IPS-11a (cell line): ENCODE data around the gene SHMT2.

Source experiments
- H3K4me3 ChIP-seq: one replicate; pipeline ENCODE4 v1.5.1; 2013; ENCODE audit warnings: low read depth, low read length, control low read depth

SHMT2 gene

GRCh38 chr12:57196956-57197355 is 32.6 kb upstream of the SHMT2 start:
- H3K4me3 ChIP-seq, result no peak overlapping the region

DNA sequence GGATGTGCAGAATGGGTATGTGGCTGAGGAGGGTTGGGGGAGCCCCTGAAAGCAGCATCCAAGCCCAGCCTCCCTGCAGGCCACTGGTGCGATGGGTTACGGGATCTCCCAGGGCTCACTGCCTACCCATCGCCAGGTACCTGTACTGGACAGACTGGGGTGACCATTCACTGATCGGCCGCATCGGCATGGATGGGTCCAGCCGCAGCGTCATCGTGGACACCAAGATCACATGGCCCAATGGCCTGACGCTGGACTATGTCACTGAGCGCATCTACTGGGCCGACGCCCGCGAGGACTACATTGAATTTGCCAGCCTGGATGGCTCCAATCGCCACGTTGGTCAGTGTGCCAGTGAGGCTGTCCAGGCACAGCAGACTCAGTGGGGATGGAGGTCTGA is 31.2 kb upstream of the SHMT2 start:
- H3K4me3 ChIP-seq, result no peak overlapping the region

DNA sequence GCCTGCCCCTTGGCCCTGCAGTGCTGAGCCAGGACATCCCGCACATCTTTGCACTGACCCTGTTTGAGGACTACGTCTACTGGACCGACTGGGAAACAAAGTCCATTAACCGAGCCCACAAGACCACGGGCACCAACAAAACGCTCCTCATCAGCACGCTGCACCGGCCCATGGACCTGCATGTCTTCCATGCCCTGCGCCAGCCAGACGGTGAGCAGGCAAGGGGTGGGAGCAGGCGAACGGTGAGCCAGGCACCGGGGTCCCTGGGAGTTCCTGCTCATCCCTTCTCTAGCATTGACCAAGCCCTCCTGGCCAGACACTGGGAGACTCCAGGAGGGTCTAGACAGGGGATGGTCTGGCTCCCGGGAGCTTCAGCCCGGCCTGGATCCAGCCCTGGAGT is 30.3 kb upstream of the SHMT2 start:
- H3K4me3 ChIP-seq, result no peak overlapping the region

- no peak overlapping the region for H3K4me3 ChIP-seq
Measured at GRCh38 chr12:57200497-57200896, 29.0 kb upstream of the SHMT2 start.

DNA sequence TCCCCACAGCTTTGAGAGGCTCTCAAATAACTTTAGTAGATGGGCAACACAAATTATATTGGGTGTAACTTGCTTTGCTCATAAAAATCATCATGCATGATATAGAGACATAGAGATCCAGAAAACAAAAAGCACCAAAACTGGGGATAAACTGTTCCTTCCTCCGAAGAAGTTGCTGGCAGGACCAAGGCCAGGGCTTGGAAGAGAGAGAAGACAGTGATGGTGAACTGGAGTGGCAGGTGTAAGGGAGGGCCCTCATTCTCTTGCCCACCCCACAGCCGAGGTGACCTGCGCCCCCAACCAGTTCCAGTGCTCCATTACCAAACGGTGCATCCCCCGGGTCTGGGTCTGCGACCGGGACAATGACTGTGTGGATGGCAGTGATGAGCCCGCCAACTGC is 28.3 kb upstream of the SHMT2 start:
- no peak overlapping the region for H3K4me3 ChIP-seq

GRCh38 chr12:57201631-57202030 is 27.9 kb upstream of the SHMT2 start:
- no peak overlapping the region for H3K4me3 ChIP-seq

- H3K4me3 ChIP-seq, result no peak overlapping the region
Measured at GRCh38 chr12:57202321-57202720, 27.2 kb upstream of the SHMT2 start.

DNA sequence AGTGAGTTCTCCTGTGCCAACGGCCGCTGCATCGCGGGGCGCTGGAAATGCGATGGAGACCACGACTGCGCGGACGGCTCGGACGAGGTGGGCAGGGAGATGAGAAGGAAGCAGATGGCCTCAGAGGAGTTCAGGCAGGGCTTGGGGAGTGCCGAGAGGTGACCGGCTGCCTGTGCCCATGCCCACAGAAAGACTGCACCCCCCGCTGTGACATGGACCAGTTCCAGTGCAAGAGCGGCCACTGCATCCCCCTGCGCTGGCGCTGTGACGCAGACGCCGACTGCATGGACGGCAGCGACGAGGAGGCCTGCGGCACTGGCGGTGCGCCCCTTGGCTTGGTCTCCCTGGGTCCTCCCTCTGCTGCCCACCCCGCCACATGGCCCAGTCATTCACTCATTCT is 26.3 kb upstream of the SHMT2 start:
- H3K4me3 ChIP-seq, result no peak overlapping the region

DNA sequence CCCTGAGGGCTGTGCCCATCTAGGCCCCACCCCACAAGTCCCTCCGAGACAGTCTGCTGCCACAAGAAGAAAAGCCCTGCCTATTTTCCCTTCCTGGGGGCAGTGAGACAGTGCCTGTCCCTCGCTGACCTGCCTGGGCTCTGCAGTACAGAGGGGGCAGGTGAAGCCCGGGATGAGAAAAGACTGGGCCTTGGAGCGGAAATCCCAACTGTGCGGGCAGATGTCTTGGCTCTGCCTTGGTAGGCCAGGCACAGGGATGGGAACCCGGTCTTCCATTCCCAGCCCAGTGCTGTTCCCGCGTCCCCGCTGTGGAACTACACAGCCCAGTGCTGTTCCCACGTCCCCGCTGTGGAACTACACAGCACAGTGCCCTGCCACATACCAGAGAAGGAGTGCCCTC is 25.7 kb upstream of the SHMT2 start:
- no peak overlapping the region for H3K4me3 ChIP-seq

- H3K4me3 ChIP-seq, result no peak overlapping the region
Measured at GRCh38 chr12:57204454-57204853, 25.1 kb upstream of the SHMT2 start.

GRCh38 chr12:57205186-57205585 is 24.3 kb upstream of the SHMT2 start:
- H3K4me3 ChIP-seq, result no peak overlapping the region

DNA sequence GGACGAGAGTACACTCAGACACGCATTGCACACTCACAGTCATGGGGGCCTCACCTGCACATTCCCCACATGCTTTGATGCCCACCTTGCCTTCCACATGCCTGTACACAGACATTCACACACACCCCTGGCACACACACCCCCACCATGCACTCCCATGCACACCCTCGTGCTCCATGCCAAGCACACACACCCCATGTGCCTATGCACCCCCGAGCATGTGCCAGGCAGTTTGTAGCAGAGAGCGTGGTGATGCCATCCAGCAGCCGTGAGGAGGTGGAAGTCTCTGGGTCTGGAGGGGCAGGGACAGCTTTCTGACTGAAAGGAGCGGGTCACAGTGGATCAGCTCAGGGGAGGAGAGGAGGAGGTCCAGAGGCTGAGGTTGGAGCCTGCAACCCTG is 23.6 kb upstream of the SHMT2 start:
- no peak overlapping the region for H3K4me3 ChIP-seq

GRCh38 chr12:57207731-57208630 is 21.5 kb upstream of the SHMT2 start:
- no peak overlapping the region for H3K4me3 ChIP-seq

GRCh38 chr12:57208631-57209282 is 20.8 kb upstream of the SHMT2 start:
- H3K4me3 ChIP-seq, result no peak overlapping the region

DNA sequence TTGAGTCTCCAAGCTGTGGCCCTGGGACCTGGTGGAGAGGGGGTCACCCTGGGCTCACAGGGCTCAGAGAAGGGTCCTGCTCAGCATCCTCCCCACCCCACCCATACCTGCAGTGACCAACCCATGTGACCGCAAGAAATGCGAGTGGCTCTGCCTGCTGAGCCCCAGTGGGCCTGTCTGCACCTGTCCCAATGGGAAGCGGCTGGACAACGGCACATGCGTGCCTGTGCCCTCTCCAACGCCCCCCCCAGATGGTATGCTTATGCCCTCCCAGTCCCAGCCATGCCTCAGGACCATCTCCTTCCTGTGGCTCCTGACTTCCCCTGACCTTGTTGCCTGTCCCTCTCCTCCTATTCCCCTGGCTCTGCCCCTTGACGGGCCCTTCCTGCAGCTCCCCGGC is 19.6 kb upstream of the SHMT2 start:
- H3K4me3 ChIP-seq, result no peak overlapping the region

GRCh38 chr12:57210461-57210860 is 19.1 kb upstream of the SHMT2 start:
- no peak overlapping the region for H3K4me3 ChIP-seq

- no peak overlapping the region for H3K4me3 ChIP-seq
Measured at GRCh38 chr12:57210926-57211692, 18.4 kb upstream of the SHMT2 start.

DNA sequence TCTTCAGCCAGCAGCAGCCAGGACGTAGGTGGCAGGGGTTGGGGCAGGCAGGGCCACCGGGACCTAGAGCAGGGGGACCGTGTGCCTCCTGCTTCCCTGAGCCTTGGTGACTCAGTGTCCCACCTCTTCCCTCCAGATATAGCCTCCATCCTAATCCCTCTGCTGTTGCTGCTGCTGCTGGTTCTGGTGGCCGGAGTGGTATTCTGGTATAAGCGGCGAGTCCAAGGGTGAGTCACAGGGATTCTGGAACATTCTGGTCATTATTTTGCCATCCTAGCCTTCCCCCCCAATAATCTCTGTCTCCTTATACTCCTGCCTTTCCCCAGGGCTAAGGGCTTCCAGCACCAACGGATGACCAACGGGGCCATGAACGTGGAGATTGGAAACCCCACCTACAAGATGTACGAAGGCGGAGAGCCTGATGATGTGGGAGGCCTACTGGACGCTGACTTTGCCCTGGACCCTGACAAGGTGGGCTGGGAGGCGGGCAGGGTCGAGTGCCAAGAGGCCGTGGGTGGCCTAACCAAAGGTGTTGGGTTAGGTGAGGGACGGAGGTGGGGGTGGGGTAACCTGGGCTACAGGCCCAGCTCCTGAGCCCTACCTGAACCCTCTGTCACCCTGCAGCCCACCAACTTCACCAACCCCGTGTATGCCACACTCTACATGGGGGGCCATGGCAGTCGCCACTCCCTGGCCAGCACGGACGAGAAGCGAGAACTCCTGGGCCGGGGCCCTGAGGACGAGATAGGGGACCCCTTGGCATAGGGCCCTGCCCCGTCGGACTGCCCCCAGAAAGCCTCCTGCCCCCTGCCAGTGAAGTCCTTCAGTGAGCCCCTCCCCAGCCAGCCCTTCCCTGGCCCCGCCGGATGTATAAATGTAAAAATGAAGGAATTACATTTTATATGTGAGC is 17.5 kb upstream of the SHMT2 start:
- no peak overlapping the region for H3K4me3 ChIP-seq

DNA sequence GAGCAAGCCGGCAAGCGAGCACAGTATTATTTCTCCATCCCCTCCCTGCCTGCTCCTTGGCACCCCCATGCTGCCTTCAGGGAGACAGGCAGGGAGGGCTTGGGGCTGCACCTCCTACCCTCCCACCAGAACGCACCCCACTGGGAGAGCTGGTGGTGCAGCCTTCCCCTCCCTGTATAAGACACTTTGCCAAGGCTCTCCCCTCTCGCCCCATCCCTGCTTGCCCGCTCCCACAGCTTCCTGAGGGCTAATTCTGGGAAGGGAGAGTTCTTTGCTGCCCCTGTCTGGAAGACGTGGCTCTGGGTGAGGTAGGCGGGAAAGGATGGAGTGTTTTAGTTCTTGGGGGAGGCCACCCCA is 16.8 kb upstream of the SHMT2 start:
- H3K4me3 ChIP-seq, result no peak overlapping the region

GRCh38 chr12:57213058-57213715 is 16.3 kb upstream of the SHMT2 start:
- H3K4me3 ChIP-seq, result no peak overlapping the region
